ENCODE measurements around the gene ZNF385B. TPM values are rescaled to one million over a fixed set of nuclear protein-coding genes. Genes with fewer than 3 reads are reported as not detected.

ZNF385B gene
- total RNA-seq, 1 experiment from 2014 or later: 9.3 TPM

- Histone ChIP-seq H3K36me3 (ENCODE audit: control insufficient read depth in 1 of 2, insufficient read depth in 2 of 2, low read length in 2 of 2) (no peaks in the 10 kb centered on the region), H3K4me3 (replicated peaks in 1 of 2; ENCODE audit: low read depth in 1 of 2, low read length in 2 of 2) (no peak overlapping the region), H3K79me2 (ENCODE audit: insufficient read depth, low read length) (no peaks in the 10 kb centered on the region), H3K9ac (ENCODE audit: low read length) (no peak overlapping the region), H3K9me2 (ENCODE audit: insufficient read depth) (no peaks in the 10 kb centered on the region), H3K4me2 (ENCODE audit: low read length) (no peak overlapping the region), H3K4me1 (ENCODE audit: control insufficient read depth in 1 of 2, insufficient read depth in 2 of 2, low read length in 2 of 2) (no peaks in the 10 kb centered on the region), H2AFZ (ENCODE audit: low read depth, low read length, poor library complexity, severe bottlenecking) (no peak overlapping the region), H4K20me1 (ENCODE audit: insufficient read depth) (no peaks in the 10 kb centered on the region), H3K27ac (ENCODE audit: low read depth, low read length) (no peak overlapping the region), H3K9me3 (ENCODE audit: control insufficient read depth in 1 of 2, insufficient read depth in 1 of 2, low read depth in 1 of 2, low read length in 2 of 2) (no peaks in the 10 kb centered on the region), H3K27me3 (ENCODE audit: insufficient read depth, low read length) (no peaks in the 10 kb centered on the region)
- DNase-seq (ENCODE audit: low read depth, low spot score) (no peak), ATAC-seq (no peak)
- ChIA-PET CTCF (no interaction called here), RAD21 (ENCODE audit: low non-redundant PET in 1 of 2, low total read pairs in 2 of 2, uncharacterized antibody in 2 of 2, unreplicated experiment in 2 of 2) (no interaction called here), POLR2A (no interaction called here)
- intact Hi-C loops (cut with micrococcal nuclease): no loop called here
- TF ChIP-seq ZBTB33 (IDR thresholded peaks at IDR 0.05; ENCODE audit: extremely low read depth, insufficient replicate concordance, low read length) (no peak), SRF (IDR thresholded peaks at IDR 0.05; ENCODE audit: low read depth) (no peak), CEBPB (IDR thresholded peaks at IDR 0.05; ENCODE audit: low read depth) (no peak), EGR1 (IDR thresholded peaks at IDR 0.05; ENCODE audit: low read depth) (no peak), ZNF274 (IDR thresholded peaks at IDR 0.05; ENCODE audit: low read depth, low read length) (no peak)
- BruUV-seq (replicated peaks): no TSS peak
Measured at GRCh38 chr2:179556425-179556824, 305.0 kb downstream of the ZNF385B start.

GRCh38 chr2:179555691-179556283, 305.6 kb downstream of the ZNF385B start:
- Histone ChIP-seq H3K9me3 (ENCODE audit: control insufficient read depth in 1 of 2, insufficient read depth in 1 of 2, low read depth in 1 of 2, low read length in 2 of 2) (no peaks in the 10 kb centered on the region), H3K79me2 (ENCODE audit: insufficient read depth, low read length) (no peaks in the 10 kb centered on the region), H3K9ac (ENCODE audit: low read length) (no peak overlapping the region), H3K27ac (ENCODE audit: low read depth, low read length) (no peak overlapping the region), H4K20me1 (ENCODE audit: insufficient read depth) (no peaks in the 10 kb centered on the region), H3K4me3 (replicated peaks in 1 of 2; ENCODE audit: low read depth in 1 of 2, low read length in 2 of 2) (no peak overlapping the region), H2AFZ (ENCODE audit: low read depth, low read length, poor library complexity, severe bottlenecking) (no peak overlapping the region), H3K4me2 (ENCODE audit: low read length) (no peak overlapping the region), H3K9me2 (ENCODE audit: insufficient read depth) (no peaks in the 10 kb centered on the region), H3K27me3 (ENCODE audit: insufficient read depth, low read length) (no peaks in the 10 kb centered on the region), H3K4me1 (ENCODE audit: control insufficient read depth in 1 of 2, insufficient read depth in 2 of 2, low read length in 2 of 2) (no peaks in the 10 kb centered on the region), H3K36me3 (ENCODE audit: control insufficient read depth in 1 of 2, insufficient read depth in 2 of 2, low read length in 2 of 2) (no peaks in the 10 kb centered on the region)
- ATAC-seq: no peak
- POLR2A ChIA-PET: no interaction called here
- BruUV-seq (replicated peaks): no TSS peak
- DNase-seq (ENCODE audit: low read depth, low spot score): no peak
- CTCF ChIA-PET: no interaction called here
- intact Hi-C loops (cut with micrococcal nuclease): no loop called here
- RAD21 ChIA-PET (ENCODE audit: low non-redundant PET in 1 of 2, low total read pairs in 2 of 2, uncharacterized antibody in 2 of 2, unreplicated experiment in 2 of 2): no interaction called here
- no peak for TF ChIP-seq YY1 (IDR thresholded peaks at IDR 0.05; ENCODE audit: extremely low read depth, insufficient replicate concordance, low read depth, low read length)
- TF ChIP-seq ZNF274 (IDR thresholded peaks at IDR 0.05; ENCODE audit: low read depth, low read length): no peak
- TF ChIP-seq ELF1 (IDR thresholded peaks at IDR 0.05; ENCODE audit: borderline replicate concordance, low read depth): no peak
- no peak for TF ChIP-seq FOSL1 (IDR thresholded peaks at IDR 0.05; ENCODE audit: low read depth)
- no peak for TF ChIP-seq CBX3 (IDR thresholded peaks at IDR 0.05; ENCODE audit: low read depth)
- TF ChIP-seq EZH2phosphoT487 (IDR thresholded peaks at IDR 0.05; ENCODE audit: borderline replicate concordance): no peak
- no peak for TF ChIP-seq MAX (IDR thresholded peaks at IDR 0.05)
- TF ChIP-seq SP1 (IDR thresholded peaks at IDR 0.05; ENCODE audit: low read depth): no peak
- no peak for TF ChIP-seq JUND (IDR thresholded peaks at IDR 0.05)
- TF ChIP-seq ZFX (IDR thresholded peaks at IDR 0.05): no peak
- no peak for TF ChIP-seq REST (IDR thresholded peaks at IDR 0.05; ENCODE audit: low read depth)
- TF ChIP-seq POLR2AphosphoS5 (IDR thresholded peaks at IDR 0.05; ENCODE audit: low read depth, low read length): no peak
- TF ChIP-seq POLR2A (IDR thresholded peaks at IDR 0.05; ENCODE audit: borderline replicate concordance, extremely low read depth, insufficient read depth, insufficient read length): no peak

Data from HCT116 (cell line).